Panc1 (cell line): Measurements from ENCODE around the gene ACER3.
A peak's percentile ranks its signal among the peaks of the same experiment; 100 is the strongest.

Source experiments
- CTCF ChIP-seq: fragments of 450-650 bp; IDR thresholded peaks from 2 replicates; pipeline ENCODE4 v1.5.1; 2017; ENCODE audit warnings: mild to moderate bottlenecking
- POLR2AphosphoS5 ChIP-seq: IDR thresholded peaks from 2 replicates; pipeline ENCODE4 v1.6.1; 2012; ENCODE audit warnings: mild to moderate bottlenecking, low read depth, low read length, moderate library complexity
- REST ChIP-seq, 2 experiments: IDR thresholded peaks; 2 replicates each; pipeline ENCODE4 v1.6.1; 2011 to 2012; ENCODE audit warnings: low read depth in 2 of 2, control low read depth in 1 of 2, low read length in 1 of 2, mild to moderate bottlenecking in 1 of 2, moderate library complexity in 1 of 2; ENCODE audit not compliant: insufficient read depth in 1 of 2
- SIN3A ChIP-seq: IDR thresholded peaks from 2 replicates; pipeline ENCODE4 v1.6.1; 2012; ENCODE audit warnings: low read depth, mild to moderate bottlenecking, low read length, moderate library complexity, borderline replicate concordance; ENCODE audit not compliant: insufficient read depth

GRCh38 chr11:76919887-76920746, 59.4 kb downstream of the ACER3 start:
- no peak for TF ChIP-seq POLR2AphosphoS5
- TF ChIP-seq CTCF: peak; percentile 99
- TF ChIP-seq SIN3A: no peak
- TF ChIP-seq REST (IDR thresholded peaks at IDR 0.05; ENCODE audit: insufficient read depth in 1 of 2, low read depth in 2 of 2, low read length in 1 of 2): no peak
